ENCODE data around the gene BCL11B. TPM values are rescaled to one million over a fixed set of nuclear protein-coding genes. Genes with fewer than 3 reads are reported as not detected.
A peak's percentile ranks its signal among the peaks of the same experiment; 100 is the strongest.

Gene BCL11B
- total RNA-seq, 2 donors from 2014 or later, result 0.19 to 0.43 TPM

DNA sequence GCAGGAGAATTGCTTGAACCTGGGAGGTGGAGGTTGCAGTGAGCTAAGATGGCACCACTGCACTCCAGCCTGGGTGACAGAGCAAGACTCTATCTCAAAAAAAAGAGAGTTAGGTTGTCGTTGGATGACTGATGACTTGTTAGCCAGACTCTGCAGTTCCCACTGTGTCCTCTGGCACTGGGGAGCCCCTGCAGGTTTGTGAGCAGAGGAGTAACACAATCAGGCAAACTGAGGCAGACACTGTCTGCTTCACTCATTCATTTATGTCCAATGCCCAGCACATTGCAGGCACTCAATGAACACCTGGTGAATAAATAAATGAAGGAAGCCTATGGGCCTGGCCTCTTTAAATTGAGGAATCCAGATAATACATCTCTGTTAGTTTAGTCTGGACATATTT lies 41.2 kb upstream of the BCL11B start:
- no peaks in the 10 kb centered on the region for H3K4me1 ChIP-seq
- no peaks in the 10 kb centered on the region for H3K27me3 ChIP-seq
- H3K27ac ChIP-seq, result no peak overlapping the region
- no peaks in the 10 kb centered on the region for H3K36me3 ChIP-seq
- H3K9me3 ChIP-seq, result peaks cover 0 to 5% of the 10 kb centered on the region in 2 donors
- TF ChIP-seq, protein P1, sequence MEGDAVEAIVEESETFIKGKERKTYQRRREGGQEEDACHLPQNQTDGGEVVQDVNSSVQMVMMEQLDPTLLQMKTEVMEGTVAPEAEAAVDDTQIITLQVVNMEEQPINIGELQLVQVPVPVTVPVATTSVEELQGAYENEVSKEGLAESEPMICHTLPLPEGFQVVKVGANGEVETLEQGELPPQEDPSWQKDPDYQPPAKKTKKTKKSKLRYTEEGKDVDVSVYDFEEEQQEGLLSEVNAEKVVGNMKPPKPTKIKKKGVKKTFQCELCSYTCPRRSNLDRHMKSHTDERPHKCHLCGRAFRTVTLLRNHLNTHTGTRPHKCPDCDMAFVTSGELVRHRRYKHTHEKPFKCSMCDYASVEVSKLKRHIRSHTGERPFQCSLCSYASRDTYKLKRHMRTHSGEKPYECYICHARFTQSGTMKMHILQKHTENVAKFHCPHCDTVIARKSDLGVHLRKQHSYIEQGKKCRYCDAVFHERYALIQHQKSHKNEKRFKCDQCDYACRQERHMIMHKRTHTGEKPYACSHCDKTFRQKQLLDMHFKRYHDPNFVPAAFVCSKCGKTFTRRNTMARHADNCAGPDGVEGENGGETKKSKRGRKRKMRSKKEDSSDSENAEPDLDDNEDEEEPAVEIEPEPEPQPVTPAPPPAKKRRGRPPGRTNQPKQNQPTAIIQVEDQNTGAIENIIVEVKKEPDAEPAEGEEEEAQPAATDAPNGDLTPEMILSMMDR (IDR thresholded peaks at IDR 0.05), result no peak
- no peak overlapping the region for H3K4me3 ChIP-seq
- no peak for DNase-seq (ENCODE audit: low spot score)

GRCh38 chr14:99312106-99312505 lies 40.1 kb upstream of the BCL11B start:
- DNase-seq (ENCODE audit: low spot score), result peak; percentile 56
- TF ChIP-seq, protein P1 (IDR thresholded peaks at IDR 0.05), result no peak

GRCh38 chr14:99309220-99309766 lies 37.3 kb upstream of the BCL11B start:
- no peak for DNase-seq (ENCODE audit: low spot score)
- no peak overlapping the region for H3K27ac ChIP-seq

More at GRCh38 chr14:99312106-99312505, 40.1 kb upstream of the BCL11B start:
- Histone ChIP-seq H3K36me3 (no peaks in the 10 kb centered on the region), H3K4me1 (no peaks in the 10 kb centered on the region), H3K4me3 (no peak overlapping the region), H3K27ac (no peak overlapping the region), H3K27me3 (no peaks in the 10 kb centered on the region), H3K9me3 (peaks cover 0 to 5% of the 10 kb centered on the region in 2 donors)

DNA sequence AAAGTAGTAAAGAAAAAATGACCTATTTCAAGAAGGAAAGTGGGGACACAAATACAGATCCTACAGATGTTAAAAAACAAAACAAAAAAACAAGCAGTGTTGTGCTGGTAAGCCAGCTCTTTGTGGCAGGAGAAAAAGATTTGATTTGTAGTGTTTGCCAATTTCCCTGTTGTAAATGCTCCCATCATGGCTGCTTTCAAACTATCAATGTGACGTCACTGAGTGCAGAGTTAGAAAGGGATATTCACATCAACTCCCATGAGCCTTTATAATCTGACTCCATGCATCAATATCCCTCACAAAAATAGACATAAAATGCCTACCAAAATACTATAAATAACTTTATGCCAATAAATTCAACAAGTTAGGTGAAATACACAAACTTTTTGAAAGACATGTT lies 32.2 kb upstream of the BCL11B start:
- Histone ChIP-seq H3K36me3 (no peaks in the 10 kb centered on the region), H3K27me3 (no peaks in the 10 kb centered on the region), H3K4me1 (no peaks in the 10 kb centered on the region), H3K4me3 (no peak overlapping the region), H3K27ac (no peak overlapping the region), H3K9me3 (peaks cover 0 to 39% of the 10 kb centered on the region in 2 donors)
- TF ChIP-seq, protein P1 (IDR thresholded peaks at IDR 0.05), result no peak
- no peak for DNase-seq (ENCODE audit: low spot score)

More at GRCh38 chr14:99309220-99309766, 37.3 kb upstream of the BCL11B start:
- no peaks in the 10 kb centered on the region for H3K36me3 ChIP-seq
- H3K9me3 ChIP-seq, result peaks cover 0 to 7% of the 10 kb centered on the region in 2 donors
- no peaks in the 10 kb centered on the region for H3K27me3 ChIP-seq
- no peaks in the 10 kb centered on the region for H3K4me1 ChIP-seq
- TF ChIP-seq, protein P1 (IDR thresholded peaks at IDR 0.05), result no peak
- no peak overlapping the region for H3K4me3 ChIP-seq

GRCh38 chr14:99300190-99300589 lies 28.2 kb upstream of the BCL11B start:
- H3K9me3 ChIP-seq, result peaks cover 0 to 71% of the 10 kb centered on the region in 2 donors
- DNase-seq (ENCODE audit: low spot score), result no peak
- TF ChIP-seq, protein P1 (IDR thresholded peaks at IDR 0.05), result no peak
- no peak overlapping the region for H3K27ac ChIP-seq
- no peak overlapping the region for H3K4me3 ChIP-seq
- H3K4me1 ChIP-seq, result no peaks in the 10 kb centered on the region
- H3K36me3 ChIP-seq, result no peaks in the 10 kb centered on the region
- H3K27me3 ChIP-seq, result no peaks in the 10 kb centered on the region

GRCh38 chr14:99296517-99296916 lies 24.5 kb upstream of the BCL11B start:
- TF ChIP-seq, protein P1 (IDR thresholded peaks at IDR 0.05), result no peak
- Histone ChIP-seq H3K4me1 (no peaks in the 10 kb centered on the region), H3K4me3 (no peak overlapping the region), H3K27ac (no peak overlapping the region), H3K9me3 (peaks cover 0 to 48% of the 10 kb centered on the region in 2 donors), H3K27me3 (no peaks in the 10 kb centered on the region), H3K36me3 (no peaks in the 10 kb centered on the region)
- DNase-seq (ENCODE audit: low spot score), result no peak

Data from right atrium auricular region (tissue), 2 donors.